SK-N-MC (cell line): ENCODE measurements around the gene SLC47A2.

Experiments
- EZH2 ChIP-seq: fragments of 200-600 bp; sonication (generic); IDR thresholded peaks from one replicate; pipeline ENCODE4 v1.6.1; 2017; ENCODE audit warnings: antibody characterized with exemption
- POLR2AphosphoS5 ChIP-seq: IDR thresholded peaks from 2 replicates; pipeline ENCODE4 v1.6.1; 2012; ENCODE audit warnings: mild to moderate bottlenecking, low read depth, low read length, borderline replicate concordance

DNA sequence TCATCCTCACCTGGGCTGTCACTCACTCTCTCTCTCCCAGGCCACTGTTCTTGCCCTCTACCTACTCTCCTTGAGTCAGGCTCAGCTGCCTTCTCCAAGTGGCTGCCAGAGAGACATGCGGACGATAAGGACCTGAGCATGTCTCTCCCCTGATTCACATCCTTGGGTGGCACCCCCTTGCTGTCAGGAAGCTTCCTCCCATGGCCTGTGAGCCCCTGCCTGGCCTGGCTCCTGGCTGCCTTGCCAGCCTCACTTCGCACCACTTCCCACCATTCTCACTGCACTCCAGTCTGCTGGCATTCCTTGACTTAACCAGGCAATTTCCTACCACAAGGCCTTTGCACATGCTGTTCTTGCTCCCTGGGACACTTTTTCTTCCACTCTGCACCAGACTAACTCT lies 34.5 kb upstream of the SLC47A2 start:
- no peak for TF ChIP-seq POLR2AphosphoS5
- no peak for TF ChIP-seq EZH2
